COR-L47 (cell line): ENCODE measurements around the gene PLEKHG4.
A peak's percentile ranks its signal among the peaks of the same experiment; 100 is the strongest.

ENCODE experiments used
- DNase-seq: peaks from one replicate; lab custom pipeline; 2025; lab: John Stamatoyannopoulos, UW

Gene PLEKHG4

DNA sequence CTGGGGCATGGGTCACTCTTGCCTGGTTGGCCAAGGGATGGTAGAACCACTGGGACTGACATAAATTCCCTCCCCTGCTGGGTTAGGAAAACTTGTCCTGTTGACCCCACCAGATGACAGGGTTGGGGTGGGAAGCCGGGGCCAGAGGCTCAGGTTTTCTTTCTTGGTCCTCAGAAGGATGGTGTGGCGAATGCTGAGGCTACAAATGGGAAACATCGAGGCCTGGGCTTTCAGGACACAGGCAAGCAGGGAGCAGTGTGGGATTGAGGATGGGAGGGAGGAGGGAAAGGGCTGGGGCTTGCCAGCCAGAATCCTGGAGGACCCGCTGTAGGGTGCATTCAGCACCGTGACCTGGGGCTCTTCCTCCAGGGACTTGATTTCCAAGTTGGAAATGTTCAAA is 14.5 kb upstream of the PLEKHG4 start:
- no peak for DNase-seq

- DNase-seq, result no peak
Measured at GRCh38 chr16:67265834-67266233, 13.5 kb upstream of the PLEKHG4 start.

- no peak for DNase-seq
Measured at GRCh38 chr16:67268136-67268579, 11.2 kb upstream of the PLEKHG4 start.

- DNase-seq, result no peak
Measured at GRCh38 chr16:67269766-67270165, 9.6 kb upstream of the PLEKHG4 start.

GRCh38 chr16:67270931-67271338 is 8.4 kb upstream of the PLEKHG4 start:
- no peak for DNase-seq

- DNase-seq, result no peak
Measured at GRCh38 chr16:67271446-67271845, 7.9 kb upstream of the PLEKHG4 start.

- DNase-seq, result no peak
Measured at GRCh38 chr16:67275321-67275720, 4.0 kb upstream of the PLEKHG4 start.

- no peak for DNase-seq
Measured at GRCh38 chr16:67277294-67277998, 1.9 kb upstream of the PLEKHG4 start.

DNA sequence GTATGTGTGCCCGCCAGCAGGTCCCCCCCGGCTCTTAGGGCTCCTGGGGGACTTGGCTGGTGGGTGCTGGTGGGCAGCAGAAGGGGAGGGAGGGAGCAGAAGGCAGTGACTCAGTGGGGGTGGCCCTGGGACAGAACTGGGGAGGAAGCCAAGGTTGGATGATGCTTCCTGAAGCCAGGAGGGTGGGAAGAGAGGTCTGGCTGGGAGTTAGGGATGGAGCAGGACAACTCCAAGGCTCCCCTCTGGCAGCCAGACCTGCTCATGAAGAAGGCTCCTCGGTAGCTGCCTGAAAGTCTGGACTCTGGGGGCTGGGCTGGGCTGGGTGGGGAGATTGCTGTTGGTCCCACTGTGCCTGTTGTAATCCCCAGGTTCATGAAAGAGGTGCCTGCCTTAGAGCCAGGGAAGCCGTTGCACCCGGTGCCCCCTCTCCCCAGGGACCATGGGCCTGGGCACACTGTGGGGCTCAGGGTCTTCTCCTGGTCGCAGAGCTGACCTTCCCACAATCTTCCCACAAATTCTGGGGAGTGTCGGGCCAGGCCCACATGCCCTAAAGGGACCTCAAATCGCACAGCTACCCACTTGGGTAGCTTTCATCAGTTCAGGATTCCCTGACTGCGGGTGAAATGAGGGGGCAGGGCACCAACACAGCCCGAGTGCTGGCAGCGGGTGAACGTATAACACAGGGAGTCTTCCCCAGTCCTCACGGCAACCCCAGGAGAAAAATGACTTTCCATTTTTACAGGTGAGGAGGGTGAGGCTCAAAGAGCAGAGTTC is 1.1 kb upstream of the PLEKHG4 start:
- no peak for DNase-seq

- peak; percentile 21 for DNase-seq
Measured at GRCh38 chr16:67278773-67279295, 498 bp upstream of the PLEKHG4 start.

DNA sequence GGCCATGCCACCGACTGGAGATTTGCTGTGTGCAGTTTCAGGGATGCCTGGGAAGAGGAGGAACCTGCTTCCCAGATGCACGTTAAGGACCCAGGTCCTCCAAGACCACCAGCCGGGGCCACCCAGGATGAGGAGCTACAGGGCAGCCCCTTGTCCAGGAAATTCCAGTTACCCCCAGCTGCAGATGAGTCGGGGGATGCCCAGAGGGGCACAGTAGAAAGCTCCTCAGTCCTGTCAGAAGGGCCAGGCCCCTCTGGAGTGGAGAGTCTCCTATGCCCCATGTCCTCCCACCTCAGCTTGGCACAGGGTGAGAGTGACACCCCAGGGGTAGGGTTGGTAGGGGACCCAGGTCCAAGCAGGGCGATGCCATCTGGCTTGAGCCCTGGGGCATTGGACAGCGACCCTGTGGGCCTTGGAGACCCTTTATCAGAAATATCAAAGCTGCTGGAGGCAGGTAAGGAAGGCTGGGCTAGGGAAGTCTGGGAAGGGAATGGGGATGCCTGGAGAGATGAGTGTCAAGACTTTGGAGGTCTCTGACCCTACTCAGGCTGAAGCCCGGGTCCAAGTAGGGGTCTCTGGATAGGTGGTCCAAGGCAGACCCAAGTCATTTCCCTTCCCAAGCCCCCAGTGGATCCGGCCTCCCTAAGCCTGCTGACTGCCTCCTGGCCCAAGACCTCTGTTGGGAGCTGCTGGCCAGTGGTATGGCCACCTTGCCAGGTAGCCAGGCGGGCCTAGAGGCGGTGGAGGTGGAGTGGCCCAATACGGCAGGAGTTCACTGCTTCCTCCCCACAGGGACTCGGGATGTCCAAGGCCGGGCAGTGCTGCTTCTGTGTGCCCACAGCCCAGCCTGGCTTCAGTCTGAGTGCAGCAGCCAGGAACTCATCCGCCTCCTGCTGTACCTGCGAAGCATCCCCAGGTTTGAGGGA is 1.0 kb downstream of the PLEKHG4 start:
- no peak for DNase-seq

DNA sequence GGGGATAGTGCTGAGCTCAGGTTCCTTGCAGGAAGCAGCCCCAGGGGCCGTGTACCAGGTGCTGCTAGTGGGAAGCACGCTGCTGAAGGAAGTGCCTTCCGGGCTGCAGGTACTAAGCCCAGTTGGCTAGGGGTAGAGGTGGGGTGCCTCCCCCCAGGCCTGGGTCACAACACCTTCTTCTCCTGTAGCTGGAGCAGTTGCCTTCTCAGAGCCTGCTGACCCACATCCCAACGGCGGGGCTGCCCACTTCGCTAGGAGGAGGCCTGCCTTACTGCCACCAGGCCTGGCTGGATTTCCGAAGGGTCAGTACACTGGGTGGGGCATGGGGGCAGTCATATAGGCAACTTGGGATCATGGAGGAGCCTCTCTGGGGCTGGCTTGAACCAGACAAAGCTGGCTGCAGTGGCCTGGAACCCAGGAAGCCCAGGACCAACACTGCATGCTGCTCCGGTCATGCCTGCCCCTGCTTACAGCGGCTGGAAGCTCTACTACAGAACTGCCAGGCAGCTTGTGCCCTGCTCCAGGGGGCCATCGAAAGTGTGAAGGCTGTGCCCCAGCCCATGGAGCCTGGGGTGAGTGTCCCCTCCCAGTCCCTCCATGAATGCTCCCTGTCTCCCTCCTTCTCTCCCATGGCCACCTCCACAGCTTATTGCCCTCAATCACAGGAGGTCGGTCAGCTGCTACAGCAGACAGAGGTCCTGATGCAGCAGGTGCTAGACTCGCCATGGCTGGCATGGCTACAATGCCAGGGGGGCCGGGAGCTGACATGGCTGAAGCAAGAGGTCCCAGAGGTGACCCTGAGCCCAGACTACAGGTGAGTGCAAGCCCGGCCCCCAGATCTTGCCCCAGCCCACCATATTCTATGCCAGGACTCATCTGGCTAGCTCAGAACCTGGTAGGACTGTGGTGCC is 2.5 kb downstream of the PLEKHG4 start:
- no peak for DNase-seq

- DNase-seq, result no peak
Measured at GRCh38 chr16:67282447-67282805, 3.1 kb downstream of the PLEKHG4 start.

GRCh38 chr16:67283039-67283825 is 3.9 kb downstream of the PLEKHG4 start:
- no peak for DNase-seq

GRCh38 chr16:67283826-67284555 is 4.7 kb downstream of the PLEKHG4 start:
- DNase-seq, result peak; percentile 25

- DNase-seq, result peak; percentile 97
Measured at GRCh38 chr16:67284699-67285646, 5.6 kb downstream of the PLEKHG4 start.

DNA sequence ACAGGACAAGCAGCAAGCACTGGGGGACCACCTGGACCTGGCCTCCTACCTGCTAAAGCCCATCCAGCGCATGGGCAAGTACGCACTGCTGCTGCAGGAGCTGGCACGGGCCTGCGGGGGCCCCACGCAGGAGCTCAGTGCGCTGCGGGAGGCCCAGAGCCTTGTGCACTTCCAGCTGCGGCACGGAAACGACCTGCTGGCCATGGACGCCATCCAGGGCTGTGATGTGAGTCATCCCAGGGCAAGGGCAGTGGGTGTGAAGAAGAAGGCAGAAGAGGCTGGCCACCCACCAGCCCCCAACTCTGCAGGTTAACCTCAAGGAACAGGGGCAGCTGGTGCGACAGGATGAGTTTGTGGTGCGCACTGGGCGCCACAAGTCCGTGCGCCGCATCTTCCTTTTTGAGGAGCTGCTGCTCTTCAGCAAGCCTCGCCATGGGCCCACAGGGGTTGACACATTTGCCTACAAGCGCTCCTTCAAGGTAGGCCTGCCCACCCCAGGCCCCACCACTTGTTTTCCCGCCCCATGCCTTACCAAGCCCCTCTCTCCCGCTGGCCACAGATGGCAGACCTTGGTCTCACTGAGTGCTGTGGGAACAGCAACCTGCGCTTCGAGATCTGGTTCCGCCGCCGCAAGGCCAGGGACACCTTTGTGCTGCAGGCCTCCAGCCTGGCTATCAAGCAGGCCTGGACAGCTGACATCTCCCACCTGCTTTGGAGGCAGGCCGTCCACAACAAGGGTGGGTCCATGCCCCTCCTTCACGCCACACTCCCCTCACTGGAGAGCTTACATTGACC is 7.3 kb downstream of the PLEKHG4 start:
- DNase-seq, result no peak

GRCh38 chr16:67287960-67288359 is 8.6 kb downstream of the PLEKHG4 start:
- no peak for DNase-seq
